OCI-LY3 (cell line): ENCODE data around the gene SLAMF6.

Experiments used
- H2AFZ ChIP-seq: fragments of 200-600, 300-600 bp; shearing (Covaris generic); 2 replicates; pipeline ENCODE4 v1.6.0; 2014; ENCODE audit warnings: antibody characterized with exemption, low read depth, low read length
- H3K27ac ChIP-seq: fragments of 200-600, 300-600 bp; sonication (generic); 2 replicates; pipeline ENCODE4 v1.5.1; 2014; ENCODE audit warnings: mild to moderate bottlenecking, low read length, moderate library complexity, mixed read lengths
- H3K27me3 ChIP-seq: fragments of 200-600, 300-600 bp; sonication (generic); 2 replicates; pipeline ENCODE4 v1.6.1; 2014; ENCODE audit warnings: low read depth, low read length, mixed read lengths
- H3K36me3 ChIP-seq: fragments of 200-600, 300-600 bp; sonication (generic); replicated peaks from 2 replicates; pipeline ENCODE3; 2014; ENCODE audit warnings: low read depth, low read length, mixed read lengths
- H3K4me1 ChIP-seq: fragments of 300-600, 200-600 bp; sonication (generic); 2 replicates; pipeline ENCODE4 v1.6.1; 2014; ENCODE audit warnings: low read length, mixed read lengths
- H3K4me2 ChIP-seq: fragments of 200-600, 300-600 bp; sonication (generic); 2 replicates; pipeline ENCODE4 v1.6.1; 2014; ENCODE audit warnings: low read length, mixed read lengths
- H3K4me3 ChIP-seq: fragments of 300-600, 200-600 bp; sonication (generic); 2 replicates; pipeline ENCODE4 v1.5.1; 2014; ENCODE audit warnings: antibody characterized with exemption, mild to moderate bottlenecking, low read length, moderate library complexity
- H3K79me2 ChIP-seq: fragments of 300-600, 200-600 bp; shearing (Covaris generic); 2 replicates; pipeline ENCODE4 v1.6.1; 2014; ENCODE audit warnings: mild to moderate bottlenecking, low read length, mixed read lengths
- H3K9ac ChIP-seq: fragments of 300-600, 200-600 bp; shearing (Covaris generic); 2 replicates; pipeline ENCODE4 v1.6.0; 2014; ENCODE audit warnings: mild to moderate bottlenecking, low read length, moderate library complexity
- H3K9me3 ChIP-seq: fragments of 200-600, 300-600 bp; shearing (Covaris generic); 2 replicates; pipeline ENCODE4 v1.6.1; 2014; ENCODE audit warnings: low read length, mixed read lengths; ENCODE audit not compliant: insufficient read depth
- H4K20me1 ChIP-seq: fragments of 200-600, 300-600 bp; sonication (generic); 2 replicates; pipeline ENCODE4 v1.6.1; 2016; ENCODE audit warnings: low read length, mixed read lengths; ENCODE audit not compliant: insufficient read depth
- CTCF ChIP-seq: fragments of 200-600, 300-600 bp; sonication (generic); IDR thresholded peaks from 2 replicates; pipeline ENCODE4 v1.5.1; 2014; ENCODE audit warnings: antibody characterized with exemption, low read length, low read depth
- EZH2phosphoT487 ChIP-seq: fragments of 200-600 bp; shearing (Covaris generic); IDR thresholded peaks from 2 replicates; pipeline ENCODE4 v1.6.1; 2018; ENCODE audit warnings: antibody characterized with exemption, mixed run types, low read depth

Gene SLAMF6

GRCh38 chr1:160489513-160490261 lies 33.4 kb downstream of the SLAMF6 start:
- no peak for TF ChIP-seq CTCF
- no peak for TF ChIP-seq EZH2phosphoT487
- Histone ChIP-seq H3K4me3 (no peak overlapping the region), H3K79me2 (no peaks in the 10 kb centered on the region), H3K9ac (no peak overlapping the region), H3K36me3 (no peaks in the 10 kb centered on the region), H4K20me1 (no peaks in the 10 kb centered on the region), H3K9me3 (peaks cover 5% of the 10 kb centered on the region; the same call in 1 of the 2 replicates), H3K27ac (no peak overlapping the region), H2AFZ (no peak overlapping the region), H3K4me2 (no peak overlapping the region), H3K27me3 (no peaks in the 10 kb centered on the region), H3K4me1 (peaks cover 9% of the 10 kb centered on the region)

- Histone ChIP-seq H3K4me1 (peaks cover 9% of the 10 kb centered on the region), H3K9me3 (peaks cover 5% of the 10 kb centered on the region; the same call in 1 of the 2 replicates), H4K20me1 (no peaks in the 10 kb centered on the region), H3K4me2 (peak overlapping the region; percentile 4; the same call in 1 of the 2 replicates), H3K27ac (no peak overlapping the region), H3K27me3 (no peaks in the 10 kb centered on the region), H2AFZ (peak overlapping the region; percentile 34; the same call in 1 of the 2 replicates), H3K9ac (no peak overlapping the region), H3K4me3 (no peak overlapping the region), H3K36me3 (no peaks in the 10 kb centered on the region), H3K79me2 (no peaks in the 10 kb centered on the region)
- TF ChIP-seq EZH2phosphoT487: no peak
- no peak for TF ChIP-seq CTCF
These were observed 34.6 kb downstream of the SLAMF6 start for GRCh38 chr1:160488347-160489058.

- no peak overlapping the region for H3K27ac ChIP-seq
- H3K27me3 ChIP-seq: no peaks in the 10 kb centered on the region
- no peaks in the 10 kb centered on the region for H3K36me3 ChIP-seq
- no peaks in the 10 kb centered on the region for H4K20me1 ChIP-seq
- peaks cover 5% of the 10 kb centered on the region; the same call in 1 of the 2 replicates for H3K9me3 ChIP-seq
- H3K79me2 ChIP-seq: no peaks in the 10 kb centered on the region
- TF ChIP-seq EZH2phosphoT487 (no peak), CTCF (no peak)
- peaks cover 9% of the 10 kb centered on the region for H3K4me1 ChIP-seq
- no peak overlapping the region for H2AFZ ChIP-seq
- H3K4me2 ChIP-seq: no peak overlapping the region
- H3K4me3 ChIP-seq: no peak overlapping the region
- H3K9ac ChIP-seq: no peak overlapping the region
These were observed 36.6 kb downstream of the SLAMF6 start for GRCh38 chr1:160486453-160486852.

GRCh38 chr1:160483505-160484185 lies 39.4 kb downstream of the SLAMF6 start:
- Histone ChIP-seq H3K9ac (no peak overlapping the region), H3K4me2 (no peak overlapping the region), H3K27ac (no peak overlapping the region), H3K27me3 (no peaks in the 10 kb centered on the region), H3K9me3 (peaks cover 2% of the 10 kb centered on the region; the same call in 1 of the 2 replicates), H3K4me3 (no peak overlapping the region), H4K20me1 (no peaks in the 10 kb centered on the region), H3K36me3 (no peaks in the 10 kb centered on the region), H3K4me1 (peaks cover 7% of the 10 kb centered on the region), H3K79me2 (no peaks in the 10 kb centered on the region), H2AFZ (no peak overlapping the region)
- no peak for TF ChIP-seq EZH2phosphoT487
- no peak for TF ChIP-seq CTCF
